Prostate gland (tissue), 2 donors: ENCODE results near the gene CYP51A1. TPM values are rescaled to one million over a fixed set of nuclear protein-coding genes. Genes with fewer than 3 reads are reported as not detected.
"Not testable (repeated sequence)": the region's sequence is repeated elsewhere in the genome, so short reads cannot be mapped to it uniquely, and the experiment has no call there.

Experiments
- DNase-seq: peaks from one replicate; pipeline ENCODE4 v3.0.0-alpha.2; 2019; ENCODE audit warnings: low spot score
- H3K27ac ChIP-seq, 2 donors: fragments of 200-600 bp; sonication (generic); 2 replicates each; pipeline ENCODE4 v1.5.1; 2017 to 2019
- H3K27me3 ChIP-seq: fragments of 200-600 bp; sonication (generic); replicated peaks from 2 replicates; pipeline ENCODE4 v1.5.1; 2019; ENCODE audit not compliant: insufficient read depth
- H3K36me3 ChIP-seq, 2 donors: fragments of 200-600 bp; sonication (generic); 1 replicate in 1 of 2; 2 replicates in 1 of 2; pipeline versions ENCODE4 v1.5.1 to v1.8.1; 2017 to 2019
- H3K4me1 ChIP-seq: fragments of 200-600 bp; sonication (generic); replicated peaks from 2 replicates; pipeline ENCODE4 v1.5.1; 2019
- H3K4me3 ChIP-seq, 2 donors: fragments of 200-600 bp; sonication (generic); 2 replicates each; pipeline ENCODE4 v1.5.1; 2017 to 2019
- H3K9me3 ChIP-seq: fragments of 200-600 bp; sonication (generic); 2 replicates; pipeline ENCODE4 v1.5.1; 2017
- CTCF ChIP-seq, 4 experiments: fragments of 200-600 bp in 2 of 4; fragments of 450-650 bp in 2 of 4; sonication (generic) in 2 of 4; IDR thresholded peaks; 1 replicate in 3 of 4; 2 replicates in 1 of 4; pipeline ENCODE4 v1.5.1; 2016 to 2019; ENCODE audit warnings: antibody characterized with exemption in 4 of 4, mild to moderate bottlenecking in 2 of 4, moderate library complexity in 2 of 4
- POLR2A ChIP-seq: fragments of 450-650 bp; IDR thresholded peaks from one replicate; pipeline ENCODE4 v1.6.1; 2016; ENCODE audit warnings: antibody characterized with exemption, mild to moderate bottlenecking
- POLR2AphosphoS5 ChIP-seq: sonication (generic); formaldehyde crosslinking; IDR thresholded peaks from one replicate; pipeline ENCODE4 v1.6.1; 2017; ENCODE audit warnings: antibody characterized with exemption
- WGBS: methylation state at CpG from one replicate; pipeline ENCODE4 v1.1.5; 2018; 5-methylcytosine and 5-hydroxymethylcytosine counted together
- intact Hi-C: fragments of 100-400 bp; cut with DNase I; formaldehyde crosslinking; loops from one replicate; pipeline ENCODE4 v1.14.2; 2022
- total RNA-seq, 2 donors: library from RNA; depleted of rRNA; stranded (reverse); fragments of >200 nt; gene quantifications; one replicate each; pipeline ENCODE4 v1.1.0, GENCODE V29; 2016

Gene CYP51A1
- total RNA-seq, 2 donors from 2014 or later = 51.6 to 121 TPM

GRCh38 chr7:92092210-92092609 lies 42.1 kb downstream of the CYP51A1 start:
- H3K36me3 ChIP-seq = peaks cover 0 to 3% of the 10 kb centered on the region in 2 donors
- H3K4me3 ChIP-seq = no peak overlapping the region
- TF ChIP-seq POLR2AphosphoS5 (no peak), POLR2A (no peak), CTCF (IDR thresholded peaks at IDR 0.05) (no peak)
- no peak overlapping the region for H3K27ac ChIP-seq
- DNase-seq = no peak
- no peaks in the 10 kb centered on the region for H3K9me3 ChIP-seq
- H3K4me1 ChIP-seq = no peaks in the 10 kb centered on the region
- WGBS = 76% methylated on average over 1 of the region's 1 CpG
- H3K27me3 ChIP-seq = no peaks in the 10 kb centered on the region
- intact Hi-C loops = no loop called here

GRCh38 chr7:92088266-92088665 lies 46.0 kb downstream of the CYP51A1 start:
- Histone ChIP-seq H3K4me3 (no peak overlapping the region), H3K9me3 (no peaks in the 10 kb centered on the region), H3K36me3 (peaks cover 3 to 5% of the 10 kb centered on the region in 2 donors), H3K4me1 (no peaks in the 10 kb centered on the region), H3K27ac (no peak overlapping the region), H3K27me3 (no peaks in the 10 kb centered on the region)
- 94% methylated on average over 1 of the region's 1 CpG for WGBS
- DNase-seq = no peak
- TF ChIP-seq POLR2A (no peak), POLR2AphosphoS5 (no peak), CTCF (IDR thresholded peaks at IDR 0.05) (no peak)
- intact Hi-C loops = no loop called here

GRCh38 chr7:92083922-92084321 lies 50.4 kb downstream of the CYP51A1 start:
- H3K4me1 ChIP-seq, H3K27me3 ChIP-seq, H3K9me3 ChIP-seq, intact Hi-C loops, H3K27ac ChIP-seq, H3K36me3 ChIP-seq, DNase-seq, H3K4me3 ChIP-seq: not testable (repeated sequence)
- 96% methylated on average over 6 of the region's 6 CpGs for WGBS

GRCh38 chr7:92076509-92076908 lies 57.8 kb downstream of the CYP51A1 start:
- Histone ChIP-seq H3K9me3 (no peaks in the 10 kb centered on the region), H3K27ac (no peak overlapping the region), H3K4me3 (no peak overlapping the region), H3K4me1 (no peaks in the 10 kb centered on the region), H3K27me3 (no peaks in the 10 kb centered on the region), H3K36me3 (no peaks in the 10 kb centered on the region)
- intact Hi-C loops = no loop called here
- TF ChIP-seq POLR2AphosphoS5 = peak; percentile 29
- TF ChIP-seq CTCF (IDR thresholded peaks at IDR 0.05) = no peak
- TF ChIP-seq POLR2A = no peak
- WGBS = 30% methylated on average over 1 of the region's 1 CpG
- no peak for DNase-seq

GRCh38 chr7:92075455-92076158 lies 58.7 kb downstream of the CYP51A1 start:
- no peaks in the 10 kb centered on the region for H3K4me1 ChIP-seq
- 91% methylated on average over 4 of the region's 4 CpGs for WGBS
- H3K36me3 ChIP-seq = no peaks in the 10 kb centered on the region
- DNase-seq = no peak
- H3K9me3 ChIP-seq = no peaks in the 10 kb centered on the region
- TF ChIP-seq CTCF (IDR thresholded peaks at IDR 0.05) (no peak), POLR2AphosphoS5 (no peak), POLR2A (no peak)
- intact Hi-C loops = no loop called here
- no peak overlapping the region for H3K4me3 ChIP-seq
- H3K27ac ChIP-seq = no peak overlapping the region
- no peaks in the 10 kb centered on the region for H3K27me3 ChIP-seq
